Left ventricle myocardium superior (tissue), 1 donor: ENCODE measurements around the gene TSHZ3. TPM values are rescaled to one million over a fixed set of nuclear protein-coding genes. Genes with fewer than 3 reads are reported as not detected.

ENCODE experiments used
- ATAC-seq: fragments of 200-7000 bp; cut with Tn5 transposase; one replicate; pipeline ENCODE4 v1.9.1; 2020; ENCODE audit warnings: mild to moderate bottlenecking, moderate library complexity
- DNase-seq: peaks from one replicate; pipeline ENCODE4 v3.0.0-alpha.2; 2020
- intact Hi-C: fragments of 100-400 bp; cut with micrococcal nuclease; formaldehyde crosslinking; loops from one replicate; pipeline ENCODE4 v1.11.0; 2022
- total RNA-seq: library from RNA; stranded (reverse); fragmentation: NEBNext Ultra II Directional; extraction: Animal tissue kit (Norgen Biotek cat#: 25700); gene quantifications from one replicate; pipeline ENCODE4 v1.2.1, GENCODE V29; 2021
- donor health status: DM: no; HTN: yes; CAD: no; lungs with severe emphysema.

TSHZ3 gene
- total RNA-seq, 1 donor from 2014 or later: 2.6 TPM

GRCh38 chr19:31297991-31298390 lies 51.2 kb downstream of the TSHZ3 start:
- intact Hi-C loops: no loop called here
- DNase-seq (no peak), ATAC-seq (no peak)

GRCh38 chr19:31296741-31297390 lies 52.4 kb downstream of the TSHZ3 start:
- DNase-seq: no peak
- intact Hi-C loops: no loop called here
- ATAC-seq: no peak

GRCh38 chr19:31294189-31294588 lies 55.0 kb downstream of the TSHZ3 start:
- DNase-seq (no peak), ATAC-seq (no peak)
- intact Hi-C loops: no loop called here

GRCh38 chr19:31292639-31293185 lies 56.5 kb downstream of the TSHZ3 start:
- intact Hi-C loops: no loop called here
- no peak for DNase-seq
- ATAC-seq: no peak

GRCh38 chr19:31290931-31291590 lies 58.2 kb downstream of the TSHZ3 start:
- DNase-seq: no peak
- ATAC-seq: no peak

GRCh38 chr19:31289976-31290375 lies 59.3 kb downstream of the TSHZ3 start:
- intact Hi-C loops: no loop called here
- DNase-seq (no peak), ATAC-seq (no peak)

More at GRCh38 chr19:31290931-31291590, 58.2 kb downstream of the TSHZ3 start:
- intact Hi-C loops: no loop called here

GRCh38 chr19:31289381-31289880 lies 59.8 kb downstream of the TSHZ3 start:
- intact Hi-C loops: no loop called here
- DNase-seq (no peak), ATAC-seq (no peak)

GRCh38 chr19:31286491-31286890 lies 62.7 kb downstream of the TSHZ3 start:
- DNase-seq (no peak), ATAC-seq (no peak)
- intact Hi-C loops: no loop called here

- no peak for DNase-seq
- intact Hi-C loops: no loop called here
- ATAC-seq: peak; percentile 70
Observed at GRCh38 chr19:31285744-31286143, 63.5 kb downstream of the TSHZ3 start.

GRCh38 chr19:31284621-31285020 lies 64.6 kb downstream of the TSHZ3 start:
- intact Hi-C loops: no loop called here
- ATAC-seq (no peak), DNase-seq (no peak)

- DNase-seq (no peak), ATAC-seq (no peak)
- intact Hi-C loops: no loop called here
Observed at GRCh38 chr19:31283701-31284100, 65.5 kb downstream of the TSHZ3 start.

- intact Hi-C loops: no loop called here
- DNase-seq (no peak), ATAC-seq (no peak)
Observed at GRCh38 chr19:31282346-31282745, 66.9 kb downstream of the TSHZ3 start.

- ATAC-seq: no peak
- DNase-seq: no peak
- intact Hi-C loops: no loop called here
Observed at GRCh38 chr19:31280287-31281006, 68.8 kb downstream of the TSHZ3 start.

GRCh38 chr19:31279436-31279765 lies 69.8 kb downstream of the TSHZ3 start:
- DNase-seq: no peak
- intact Hi-C loops: no loop called here
- no peak for ATAC-seq

- ATAC-seq: no peak
- DNase-seq: no peak
- intact Hi-C loops: no loop called here
Observed at GRCh38 chr19:31278555-31279435, 70.4 kb downstream of the TSHZ3 start.

- DNase-seq: no peak
- ATAC-seq: no peak
Observed at GRCh38 chr19:31277516-31277915, 71.7 kb downstream of the TSHZ3 start.

GRCh38 chr19:31276831-31277230 lies 72.4 kb downstream of the TSHZ3 start:
- no peak for ATAC-seq
- intact Hi-C loops: no loop called here
- no peak for DNase-seq

More at GRCh38 chr19:31277516-31277915, 71.7 kb downstream of the TSHZ3 start:
- intact Hi-C loops: no loop called here

GRCh38 chr19:31275068-31275334 lies 74.2 kb downstream of the TSHZ3 start:
- intact Hi-C loops: no loop called here

GRCh38 chr19:31274251-31275067 lies 74.8 kb downstream of the TSHZ3 start:
- intact Hi-C loops: no loop called here

More at GRCh38 chr19:31275068-31275334, 74.2 kb downstream of the TSHZ3 start:
- DNase-seq (no peak), ATAC-seq (no peak)

More at GRCh38 chr19:31274251-31275067, 74.8 kb downstream of the TSHZ3 start:
- no peak for ATAC-seq
- DNase-seq: no peak
